GM19099 (cell line): ENCODE results near the gene ABCG4.

Experiments
- POLR2A ChIP-seq: IDR thresholded peaks from 3 replicates; pipeline ENCODE4 v1.6.1; 2011; ENCODE audit warnings: low read depth; ENCODE audit not compliant: insufficient read length; ENCODE audit errors: extremely low read depth

Gene ABCG4

GRCh38 chr11:119112314-119113020, 36.4 kb upstream of the ABCG4 start:
- TF ChIP-seq POLR2A = no peak

GRCh38 chr11:119113716-119114115, 35.1 kb upstream of the ABCG4 start:
- TF ChIP-seq POLR2A = no peak

GRCh38 chr11:119114351-119114750, 34.5 kb upstream of the ABCG4 start:
- TF ChIP-seq POLR2A = no peak

- no peak for TF ChIP-seq POLR2A
Observed at GRCh38 chr11:119115484-119116234, 33.2 kb upstream of the ABCG4 start.

GRCh38 chr11:119116235-119116594, 32.6 kb upstream of the ABCG4 start:
- no peak for TF ChIP-seq POLR2A

- TF ChIP-seq POLR2A = no peak
Observed at GRCh38 chr11:119116601-119117000, 32.3 kb upstream of the ABCG4 start.

GRCh38 chr11:119117004-119117706, 31.7 kb upstream of the ABCG4 start:
- no peak for TF ChIP-seq POLR2A

- TF ChIP-seq POLR2A = no peak
Observed at GRCh38 chr11:119118227-119118626, 30.6 kb upstream of the ABCG4 start.

DNA sequence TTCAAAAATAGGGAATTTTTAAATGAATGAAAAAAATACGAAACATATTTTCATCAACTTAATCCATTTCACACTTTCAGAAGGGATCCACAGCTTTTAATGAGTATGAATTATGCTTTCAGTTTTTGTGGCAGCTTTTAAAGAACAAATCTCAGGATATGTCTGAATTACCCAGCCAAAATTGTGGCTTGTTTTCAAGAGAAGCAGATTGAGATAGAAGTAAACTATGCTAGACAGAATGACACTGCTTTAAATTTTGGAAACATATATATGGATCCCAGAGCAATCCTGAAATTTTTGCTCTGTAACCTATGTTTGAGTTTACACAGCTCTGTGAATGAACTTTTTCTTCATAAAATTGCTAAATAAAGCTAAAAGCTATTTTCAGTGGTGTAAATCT, 29.9 kb upstream of the ABCG4 start:
- no peak for TF ChIP-seq POLR2A

DNA sequence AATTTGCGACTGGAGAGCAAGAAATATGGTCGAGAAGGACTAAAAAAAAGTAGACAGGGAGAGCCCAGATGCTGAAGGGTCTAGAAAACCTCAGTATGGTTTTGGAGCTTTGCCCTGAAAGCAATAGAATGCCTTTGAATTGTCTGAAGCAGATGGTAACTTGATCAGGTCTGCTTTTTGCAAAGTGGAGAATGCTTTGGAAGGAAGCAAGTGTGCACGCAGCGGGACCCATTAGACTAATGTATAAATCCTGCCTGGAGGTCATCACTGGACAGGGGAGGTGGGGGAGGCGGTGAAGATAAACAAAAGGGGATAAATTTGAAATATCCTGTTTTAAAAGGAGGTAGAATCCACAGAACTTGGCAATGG, 28.2 kb upstream of the ABCG4 start:
- no peak for TF ChIP-seq POLR2A

DNA sequence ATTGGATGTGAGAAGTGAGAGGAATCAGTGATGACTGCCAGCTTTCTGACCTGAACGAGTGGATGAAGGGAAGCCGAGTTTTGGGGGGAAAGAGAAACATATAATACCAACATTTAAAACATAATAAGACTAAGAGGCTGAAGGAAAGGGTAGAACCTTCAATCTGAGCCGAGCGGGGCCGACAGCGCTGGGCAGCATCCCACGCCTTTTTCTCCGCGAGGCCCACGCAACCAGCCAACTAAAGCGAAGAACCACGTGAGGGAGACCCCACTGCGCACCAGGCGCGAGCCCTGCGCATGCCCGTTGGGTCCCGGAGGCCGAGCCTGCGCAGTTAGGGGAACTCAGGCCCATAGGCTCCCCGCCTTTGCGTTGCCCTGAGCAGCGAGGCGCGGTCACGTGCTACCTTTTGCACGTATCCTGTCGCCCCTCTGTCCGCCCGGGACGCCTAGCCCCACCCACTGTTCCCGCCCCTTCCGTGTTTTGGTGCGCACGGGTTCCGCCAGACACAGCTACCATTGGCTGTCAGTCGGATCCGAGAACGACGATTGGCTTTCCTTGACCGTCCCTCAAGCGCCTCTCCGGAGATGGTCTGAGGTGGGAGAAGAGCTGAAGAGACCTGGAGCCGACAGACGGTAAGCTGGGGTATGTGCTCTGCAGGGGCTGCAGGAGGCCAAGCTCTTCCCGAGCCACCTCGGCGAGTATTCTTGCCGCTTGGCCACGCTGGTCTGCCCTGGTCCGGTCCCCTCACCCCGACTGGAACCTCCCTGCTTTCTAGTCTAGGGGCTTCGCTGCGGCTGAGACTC, 27.6 kb upstream of the ABCG4 start, which contains the start of gene HINFP:
Gene HINFP, plus strand, starts transcription at position 573 of the 803 bp plus-strand sequence. CDS start 5,365 bp downstream, outside the sequence.
- TF ChIP-seq POLR2A = peak; percentile 81

- TF ChIP-seq POLR2A = no peak
Observed at GRCh38 chr11:119121811-119122124, 27.1 kb upstream of the ABCG4 start.

DNA sequence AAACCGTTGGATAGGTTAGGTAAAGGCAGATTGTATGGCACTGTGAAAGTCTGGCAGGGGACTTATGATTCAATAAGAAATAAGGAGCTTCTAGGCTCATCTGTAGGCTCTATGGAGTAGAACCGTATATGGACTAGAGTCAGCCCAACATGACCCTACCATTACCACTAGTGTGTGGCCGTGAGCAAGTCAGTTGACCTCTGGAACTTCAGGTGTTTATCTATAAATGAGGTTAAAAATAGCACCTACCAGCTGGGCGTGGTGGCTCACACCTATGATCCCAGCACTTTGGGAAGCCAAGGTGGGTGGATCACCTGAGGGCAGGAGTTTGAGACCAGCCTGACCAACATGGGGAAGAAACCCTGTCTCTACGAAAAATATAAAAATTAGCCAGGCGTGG, 23.0 kb upstream of the ABCG4 start:
- TF ChIP-seq POLR2A = no peak

GRCh38 chr11:119126675-119127268, 22.1 kb upstream of the ABCG4 start:
- no peak for TF ChIP-seq POLR2A

DNA sequence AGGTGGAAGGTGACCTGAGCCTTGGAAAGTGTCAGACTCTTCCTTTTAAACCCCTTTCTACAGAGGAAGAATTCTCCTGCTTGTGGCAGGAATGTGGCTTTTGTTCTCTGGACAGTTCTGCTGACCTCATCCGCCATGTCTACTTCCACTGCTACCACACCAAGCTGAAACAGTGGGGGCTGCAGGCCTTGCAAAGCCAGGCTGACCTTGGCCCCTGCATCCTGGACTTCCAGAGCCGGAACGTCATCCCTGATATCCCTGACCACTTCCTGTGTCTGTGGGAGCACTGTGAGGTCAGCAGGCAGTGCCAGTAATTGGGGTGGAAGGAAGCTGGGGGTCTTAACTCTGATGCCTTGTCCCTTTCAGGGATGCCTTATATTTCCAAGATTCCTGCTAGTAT, 18.2 kb upstream of the ABCG4 start:
- no peak for TF ChIP-seq POLR2A
